CD14-positive monocyte (primary cell): ENCODE measurements around the gene CYB561A3. TPM values are rescaled to one million over a fixed set of nuclear protein-coding genes. Genes with fewer than 3 reads are reported as not detected.
"Not testable (repeated sequence)": the region's sequence is repeated elsewhere in the genome, so short reads cannot be mapped to it uniquely, and the experiment has no call there.

Source experiments
- DNase-seq, 3 donors: peaks; one replicate each; pipeline ENCODE4 v3.0.0-alpha.2; 2011 to 2022
- H2AFZ ChIP-seq: 2 replicates; pipeline ENCODE4 v1.6.0; 2012; ENCODE audit warnings: mild to moderate bottlenecking, low read depth, low read length, inconsistent platforms; ENCODE audit not compliant: insufficient read depth, poor library complexity, severe bottlenecking
- H3K27ac ChIP-seq, 2 donors: 1 replicate in 1 of 2; 2 replicates in 1 of 2; pipeline ENCODE4 v1.5.1; 2012 to 2013; ENCODE audit warnings: low read length in 2 of 2, control low read depth in 1 of 2, inconsistent platforms in 1 of 2, low read depth in 1 of 2, mild to moderate bottlenecking in 1 of 2
- H3K27me3 ChIP-seq, 2 donors: one replicate each; pipeline versions ENCODE4 v1.6.0 to v1.6.1; 2011 to 2013; ENCODE audit warnings: low read length in 2 of 2; ENCODE audit not compliant: control insufficient read depth in 2 of 2, insufficient read depth in 2 of 2
- H3K36me3 ChIP-seq, 2 donors: replicated peaks in 1 of 2; 1 replicate in 1 of 2; 2 replicates in 1 of 2; pipeline versions ENCODE4 v1.5.1 to v1.6.1; 2012 to 2013; ENCODE audit warnings: low read length in 2 of 2, control low read depth in 1 of 2, inconsistent platforms in 1 of 2, mild to moderate bottlenecking in 1 of 2; ENCODE audit not compliant: insufficient read depth in 2 of 2, control insufficient read depth in 1 of 2
- H3K4me1 ChIP-seq, 2 donors: 1 replicate in 1 of 2; 2 replicates in 1 of 2; pipeline versions ENCODE4 v1.5.1 to v1.6.1; 2012 to 2013; ENCODE audit warnings: low read length in 2 of 2, control low read depth in 1 of 2, inconsistent platforms in 1 of 2, mild to moderate bottlenecking in 1 of 2, moderate library complexity in 1 of 2; ENCODE audit not compliant: insufficient read depth in 2 of 2, control insufficient read depth in 1 of 2
- H3K4me2 ChIP-seq: replicated peaks from 2 replicates; pipeline ENCODE3; 2012; ENCODE audit warnings: low read length, moderate library complexity, mild to moderate bottlenecking; ENCODE audit not compliant: poor library complexity, severe bottlenecking; ENCODE audit errors: extremely low read depth
- H3K4me3 ChIP-seq, 3 experiments: fragments of 200-600 bp in 1 of 3; sonication (generic) in 1 of 3; replicated peaks in 1 of 3; 1 replicate in 2 of 3; 2 replicates in 1 of 3; pipeline ENCODE4 v1.5.1; 2011 to 2013; ENCODE audit warnings: low read length in 3 of 3, mild to moderate bottlenecking in 3 of 3, control low read depth in 2 of 3, low read depth in 2 of 3, inconsistent platforms in 1 of 3, moderate library complexity in 1 of 3
- H3K79me2 ChIP-seq: 2 replicates; pipeline ENCODE4 v1.6.0; 2012; ENCODE audit warnings: mild to moderate bottlenecking, control low read depth, inconsistent platforms, low read length, moderate library complexity; ENCODE audit not compliant: insufficient read depth
- H3K9ac ChIP-seq: 2 replicates; pipeline ENCODE4 v1.6.0; 2017; ENCODE audit warnings: low read length, mild to moderate bottlenecking; ENCODE audit not compliant: insufficient read depth, poor library complexity, severe bottlenecking
- H3K9me3 ChIP-seq, 2 donors: replicated peaks in 1 of 2; 1 replicate in 1 of 2; 2 replicates in 1 of 2; pipeline versions ENCODE4 v1.5.1 to v1.6.1; 2012 to 2013; ENCODE audit warnings: low read length in 2 of 2, control low read depth in 1 of 2; ENCODE audit not compliant: control insufficient read depth in 1 of 2, insufficient read depth in 1 of 2
- H4K20me1 ChIP-seq: 2 replicates; pipeline ENCODE4 v1.6.0; 2012; ENCODE audit warnings: mild to moderate bottlenecking, low read length, control low read depth, moderate library complexity; ENCODE audit not compliant: insufficient read depth
- H3K27ac Mint-ChIP-seq, 7 donors: one replicate each; pipeline ENCODE4 v1.8.0; 2020; ENCODE audit warnings: mild to moderate bottlenecking in 7 of 7, mixed read lengths in 7 of 7, moderate library complexity in 6 of 7, inconsistent platforms in 2 of 7
- H3K27me3 Mint-ChIP-seq, 3 donors: one replicate each; pipeline ENCODE4 v1.8.0; 2021 to 2022; ENCODE audit warnings: low read depth in 3 of 3, mild to moderate bottlenecking in 3 of 3, mixed read lengths in 3 of 3, moderate library complexity in 3 of 3, inconsistent platforms in 1 of 3
- H3K36me3 Mint-ChIP-seq, 2 donors: one replicate each; pipeline ENCODE4 v1.8.0; 2020; ENCODE audit warnings: mixed read lengths in 2 of 2, inconsistent platforms in 1 of 2, mild to moderate bottlenecking in 1 of 2
- H3K4me1 Mint-ChIP-seq: one replicate; pipeline ENCODE4 v1.8.0; 2020; ENCODE audit warnings: mild to moderate bottlenecking, mixed read lengths
- H3K4me3 Mint-ChIP-seq, 2 donors: one replicate each; pipeline ENCODE4 v1.8.0; 2020; ENCODE audit warnings: mild to moderate bottlenecking in 2 of 2, mixed read lengths in 2 of 2, moderate library complexity in 1 of 2
- H3K9me3 Mint-ChIP-seq, 7 donors: one replicate each; pipeline ENCODE4 v1.8.0; 2020 to 2022; ENCODE audit warnings: mixed read lengths in 7 of 7, mild to moderate bottlenecking in 6 of 7, moderate library complexity in 6 of 7, inconsistent platforms in 2 of 7
- WGBS: methylation state at CpG from one replicate; pipeline ENCODE4 v1.1.5; 2013; ENCODE audit warnings: missing lambda C conversion rate; ENCODE audit not compliant: insufficient coverage; 5-methylcytosine and 5-hydroxymethylcytosine counted together
- intact Hi-C, 2 donors: fragments of 100-400 bp; cut with micrococcal nuclease; formaldehyde crosslinking; loops; one replicate each; pipeline versions ENCODE4 v1.15.0 to v1.15.1; 2023
- polyA plus RNA-seq, 3 donors: library from polyadenylated mRNA; depleted of rRNA in 1 of 3; unstranded in 2 of 3; stranded (reverse) in 1 of 3; fragments of 300-500 nt in 2 of 3; fragments of >200 nt in 1 of 3; fragmentation: Illumina TruSeq in 2 of 3; gene quantifications; 1 replicate in 2 of 3; 2 replicates in 1 of 3; pipeline ENCODE4 v1.2.3, GENCODE V29; 2012 to 2021
- TF ChIP-seq, protein P1 (sequence below): fragments of 200-600 bp; IDR thresholded peaks from one replicate; pipeline ENCODE4 v1.8.0; 2022; ENCODE audit warnings: antibody characterized with exemption, mild to moderate bottlenecking

The CYB561A3 gene
- polyA plus RNA-seq, 3 donors, result 79.7 to 112 (median 112) TPM

DNA sequence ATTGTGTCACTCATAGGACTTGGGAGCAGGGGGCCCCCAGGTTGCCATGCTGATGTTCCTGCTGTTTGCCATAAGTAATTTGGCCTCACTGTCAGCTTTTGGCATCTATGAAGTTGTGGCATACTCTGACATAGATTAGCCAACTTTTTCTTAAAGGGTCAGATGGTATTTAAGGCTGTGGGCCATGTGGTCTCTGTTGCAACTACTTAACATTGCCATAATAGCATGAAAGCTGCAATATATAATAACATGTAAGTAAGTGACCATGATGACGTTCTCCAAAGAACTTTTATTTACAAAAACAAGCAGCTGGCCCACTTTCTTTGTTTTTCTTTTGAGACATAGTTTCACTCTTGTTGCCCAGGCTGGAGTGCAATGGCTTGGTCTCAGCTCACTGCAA is 28.5 kb upstream of the CYB561A3 start:
- no peaks in the 10 kb centered on the region for H3K27me3 ChIP-seq
- H3K36me3 ChIP-seq, result peaks cover 4 to 6% of the 10 kb centered on the region in 2 donors
- H3K9me3 ChIP-seq, result peaks cover 4 to 5% of the 10 kb centered on the region in 2 donors
- intact Hi-C loops, result loop anchor here in 1 of 2 donors (5.0 kb wide), 1 partner anchor 47 kb away; no protein-coding TSS in a partner anchor
- Mint-ChIP-seq H3K9me3 (peaks cover 1 to 11% (median 6%) of the 10 kb centered on the region in 7 donors), H3K4me1 (peaks cover 23% of the 10 kb centered on the region), H3K36me3 (peaks cover 3 to 9% of the 10 kb centered on the region in 2 donors), H3K27ac (no peak overlapping the region), H3K27me3 (peaks cover 2 to 4% (median 3%) of the 10 kb centered on the region in 3 donors), H3K4me3 (no peak overlapping the region)
- TF ChIP-seq, protein P1, sequence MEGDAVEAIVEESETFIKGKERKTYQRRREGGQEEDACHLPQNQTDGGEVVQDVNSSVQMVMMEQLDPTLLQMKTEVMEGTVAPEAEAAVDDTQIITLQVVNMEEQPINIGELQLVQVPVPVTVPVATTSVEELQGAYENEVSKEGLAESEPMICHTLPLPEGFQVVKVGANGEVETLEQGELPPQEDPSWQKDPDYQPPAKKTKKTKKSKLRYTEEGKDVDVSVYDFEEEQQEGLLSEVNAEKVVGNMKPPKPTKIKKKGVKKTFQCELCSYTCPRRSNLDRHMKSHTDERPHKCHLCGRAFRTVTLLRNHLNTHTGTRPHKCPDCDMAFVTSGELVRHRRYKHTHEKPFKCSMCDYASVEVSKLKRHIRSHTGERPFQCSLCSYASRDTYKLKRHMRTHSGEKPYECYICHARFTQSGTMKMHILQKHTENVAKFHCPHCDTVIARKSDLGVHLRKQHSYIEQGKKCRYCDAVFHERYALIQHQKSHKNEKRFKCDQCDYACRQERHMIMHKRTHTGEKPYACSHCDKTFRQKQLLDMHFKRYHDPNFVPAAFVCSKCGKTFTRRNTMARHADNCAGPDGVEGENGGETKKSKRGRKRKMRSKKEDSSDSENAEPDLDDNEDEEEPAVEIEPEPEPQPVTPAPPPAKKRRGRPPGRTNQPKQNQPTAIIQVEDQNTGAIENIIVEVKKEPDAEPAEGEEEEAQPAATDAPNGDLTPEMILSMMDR, result no peak
- H3K4me1 ChIP-seq, result peaks cover 17 to 25% of the 10 kb centered on the region in 2 donors
- no peak overlapping the region for H3K27ac ChIP-seq
- no CpG with 5 or more reads among the region's 1 CpG for WGBS
- no peak overlapping the region for H2AFZ ChIP-seq
- no peaks in the 10 kb centered on the region for H4K20me1 ChIP-seq
- no peak for DNase-seq
- no peak overlapping the region for H3K4me2 ChIP-seq
- no peak overlapping the region for H3K4me3 ChIP-seq
- H3K9ac ChIP-seq, result no peak overlapping the region
- no peaks in the 10 kb centered on the region for H3K79me2 ChIP-seq

DNA sequence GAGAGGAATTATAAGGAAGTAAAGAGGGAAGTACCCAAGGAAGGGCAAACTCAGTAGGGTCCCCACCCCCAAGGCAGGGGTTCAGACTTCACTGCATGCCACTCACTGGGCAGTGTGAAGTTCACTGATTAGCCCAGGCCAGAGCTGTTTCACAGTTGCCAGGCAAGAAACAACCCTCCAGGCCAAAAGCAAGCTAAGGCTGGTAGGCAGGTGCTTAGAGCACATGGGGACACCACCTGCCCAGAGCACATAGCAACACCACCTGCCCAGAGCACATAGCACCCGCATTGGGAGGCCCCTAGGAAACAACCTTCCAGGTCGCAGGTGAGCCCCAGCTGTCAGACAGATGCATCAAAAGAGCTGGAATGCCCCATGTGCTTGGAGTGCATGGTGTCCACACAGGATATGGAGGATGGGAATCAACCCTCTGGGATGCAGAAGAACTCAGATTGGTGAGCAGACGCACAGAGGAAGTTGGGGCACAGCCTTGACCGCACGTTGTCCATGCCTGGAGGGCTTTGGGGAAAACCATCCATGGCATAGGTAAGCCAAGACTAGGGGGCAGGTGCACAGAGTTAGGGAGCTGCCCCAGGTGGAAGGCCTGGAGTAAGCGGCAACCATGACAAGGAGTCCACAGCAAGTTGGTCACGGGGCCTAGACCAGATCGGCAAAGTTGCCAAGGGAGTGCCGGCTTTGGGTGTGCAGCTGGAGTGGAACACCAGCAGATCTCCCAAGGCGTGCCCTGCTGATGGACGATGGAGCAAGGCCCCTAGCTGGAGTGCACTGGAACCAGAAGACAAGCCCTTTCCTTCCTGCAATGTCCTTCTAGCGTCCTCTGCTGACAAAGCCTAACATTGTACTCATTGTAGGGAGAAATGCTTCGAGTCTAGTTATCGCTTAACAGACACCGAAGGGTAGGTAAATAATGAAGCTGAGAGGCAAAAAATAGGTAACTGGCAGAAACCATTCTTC is 22.9 kb upstream of the CYB561A3 start:
- Mint-ChIP-seq H3K9me3 (peaks cover 2 to 4% (median 2%) of the 10 kb centered on the region in 7 donors), H3K4me1 (peaks cover 28% of the 10 kb centered on the region), H3K4me3 (no peak overlapping the region), H3K27me3 (peaks cover 2 to 9% (median 3%) of the 10 kb centered on the region in 3 donors), H3K27ac (peak overlapping the region in 2 of 7 donors; percentile 36 to 80), H3K36me3 (peaks cover 0 to 1% of the 10 kb centered on the region in 2 donors)
- no peaks in the 10 kb centered on the region for H3K36me3 ChIP-seq
- TF ChIP-seq, protein P1, result no peak
- H3K9me3 ChIP-seq, result peaks cover 0 to 1% of the 10 kb centered on the region in 2 donors
- H3K4me1 ChIP-seq, result peaks cover 27 to 31% of the 10 kb centered on the region in 2 donors
- no peak overlapping the region for H3K4me3 ChIP-seq
- no peak overlapping the region for H3K9ac ChIP-seq
- intact Hi-C loops, result loop anchor here (1.0 to 2.0 kb wide), 2 partner anchors 48 kb away; no protein-coding TSS in a partner anchor
- 87% methylated on average over 7 of the region's 15 CpGs for WGBS
- no peak overlapping the region for H3K27ac ChIP-seq
- no peaks in the 10 kb centered on the region for H3K79me2 ChIP-seq
- DNase-seq, result peak in 1 of 3 donors; percentile 20
- no peak overlapping the region for H2AFZ ChIP-seq
- H3K4me2 ChIP-seq, result no peak overlapping the region
- no peaks in the 10 kb centered on the region for H3K27me3 ChIP-seq
- H4K20me1 ChIP-seq, result no peaks in the 10 kb centered on the region

DNA sequence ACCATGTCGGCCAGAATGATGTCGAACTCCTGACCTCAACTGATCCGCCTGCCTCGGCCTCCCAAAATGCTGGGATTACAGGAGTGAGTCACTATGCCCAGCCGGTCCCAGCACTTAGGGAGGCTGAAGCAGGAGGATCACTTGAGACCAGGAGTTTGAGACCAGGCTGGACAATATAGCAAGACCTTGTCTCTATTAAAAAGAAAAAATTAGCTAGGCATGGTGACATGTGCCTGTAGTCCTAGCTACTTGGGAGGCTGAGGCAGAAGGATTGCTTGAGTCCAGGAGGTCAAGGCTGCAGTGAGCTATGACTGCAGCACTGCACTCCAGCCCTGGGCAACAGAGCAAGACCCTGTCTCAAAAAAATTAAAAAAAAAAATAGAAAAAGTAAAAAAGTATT is 22.2 kb upstream of the CYB561A3 start:
- H3K27me3 Mint-ChIP-seq, H4K20me1 ChIP-seq, H3K4me2 ChIP-seq, H3K9me3 Mint-ChIP-seq, DNase-seq, H2AFZ ChIP-seq, H3K27ac Mint-ChIP-seq, H3K4me3 Mint-ChIP-seq, H3K36me3 Mint-ChIP-seq, H3K9me3 ChIP-seq, H3K79me2 ChIP-seq, H3K27ac ChIP-seq, H3K9ac ChIP-seq, H3K4me3 ChIP-seq, H3K27me3 ChIP-seq, H3K36me3 ChIP-seq: not testable (repeated sequence)
- peaks cover 34 to 38% of the 10 kb centered on the region in 2 donors for H3K4me1 ChIP-seq
- 97% methylated on average over 4 of the region's 5 CpGs for WGBS
- intact Hi-C loops, result loop anchor here in 1 of 2 donors (2.0 kb wide), 1 partner anchor 47 kb away; no protein-coding TSS in a partner anchor
- peaks cover 34% of the 10 kb centered on the region for H3K4me1 Mint-ChIP-seq
